Right atrium auricular region (tissue), 2 donors: ENCODE measurements around the gene FBLN5. TPM values are rescaled to one million over a fixed set of nuclear protein-coding genes. Genes with fewer than 3 reads are reported as not detected.

Experiments
- DNase-seq: peaks from one replicate; pipeline ENCODE4 v3.0.0-alpha.2; 2019; ENCODE audit warnings: low spot score
- H3K27ac ChIP-seq, 2 donors: fragments of 200-600 bp; sonication (generic); 1 replicate in 1 of 2; 2 replicates in 1 of 2; pipeline ENCODE4 v1.5.1; 2016 to 2019
- H3K27me3 ChIP-seq, 2 donors: fragments of 200-600 bp; sonication (generic); one replicate each; pipeline versions ENCODE4 v1.5.1 to v1.6.0; 2017 to 2019
- H3K36me3 ChIP-seq: fragments of 200-600 bp; sonication (generic); one replicate; pipeline ENCODE4 v1.5.1; 2016
- H3K4me1 ChIP-seq, 2 donors: fragments of 200-600 bp; sonication (generic); one replicate each; pipeline versions ENCODE4 v1.5.1 to v1.6.0; 2017 to 2019
- H3K4me3 ChIP-seq, 2 donors: fragments of 200-600 bp; sonication (generic); 1 replicate in 1 of 2; 2 replicates in 1 of 2; pipeline ENCODE4 v1.5.1; 2017 to 2019; ENCODE audit warnings: mild to moderate bottlenecking in 1 of 2, moderate library complexity in 1 of 2
- H3K9me3 ChIP-seq, 2 donors: fragments of 200-600 bp; sonication (generic); one replicate each; pipeline ENCODE4 v1.5.1; 2019
- total RNA-seq, 2 donors: library from RNA; depleted of rRNA; stranded (reverse); fragments of >200 nt; gene quantifications; one replicate each; pipeline ENCODE4 v1.1.0, GENCODE V29; 2016
- TF ChIP-seq, protein P1 (sequence below), 2 donors: fragments of 200-600 bp; sonication (generic); IDR thresholded peaks; one replicate each; pipeline ENCODE4 v1.5.1; 2019; ENCODE audit warnings: antibody characterized with exemption in 2 of 2

FBLN5 gene
- total RNA-seq, 2 donors from 2014 or later, result 125 to 132 TPM

DNA sequence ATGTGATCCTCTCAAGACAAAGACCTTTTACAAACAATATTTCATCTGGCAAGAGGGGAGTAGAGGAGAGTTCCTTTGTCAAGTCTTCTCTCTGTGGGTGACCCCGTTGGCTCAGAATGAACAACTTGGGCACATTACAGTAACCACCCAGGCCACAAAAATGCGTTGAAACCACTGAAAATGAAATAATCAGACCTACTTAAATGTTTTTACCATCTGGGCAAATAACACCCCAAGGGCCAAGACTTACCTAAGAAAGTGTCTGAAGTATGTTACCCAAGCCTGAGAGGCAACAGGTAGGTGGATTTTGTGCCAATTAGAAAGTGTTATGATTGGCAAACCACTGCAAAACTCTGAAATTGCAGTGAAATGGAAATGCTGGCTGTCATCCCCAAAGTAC lies 81.4 kb downstream of the FBLN5 start:
- DNase-seq, result no peak
- Histone ChIP-seq H3K9me3 (peaks cover 0 to 4% of the 10 kb centered on the region in 2 donors), H3K4me1 (no peaks in the 10 kb centered on the region), H3K27ac (no peak overlapping the region), H3K36me3 (peaks cover 30% of the 10 kb centered on the region), H3K27me3 (no peaks in the 10 kb centered on the region), H3K4me3 (no peak overlapping the region)
- TF ChIP-seq, protein P1, sequence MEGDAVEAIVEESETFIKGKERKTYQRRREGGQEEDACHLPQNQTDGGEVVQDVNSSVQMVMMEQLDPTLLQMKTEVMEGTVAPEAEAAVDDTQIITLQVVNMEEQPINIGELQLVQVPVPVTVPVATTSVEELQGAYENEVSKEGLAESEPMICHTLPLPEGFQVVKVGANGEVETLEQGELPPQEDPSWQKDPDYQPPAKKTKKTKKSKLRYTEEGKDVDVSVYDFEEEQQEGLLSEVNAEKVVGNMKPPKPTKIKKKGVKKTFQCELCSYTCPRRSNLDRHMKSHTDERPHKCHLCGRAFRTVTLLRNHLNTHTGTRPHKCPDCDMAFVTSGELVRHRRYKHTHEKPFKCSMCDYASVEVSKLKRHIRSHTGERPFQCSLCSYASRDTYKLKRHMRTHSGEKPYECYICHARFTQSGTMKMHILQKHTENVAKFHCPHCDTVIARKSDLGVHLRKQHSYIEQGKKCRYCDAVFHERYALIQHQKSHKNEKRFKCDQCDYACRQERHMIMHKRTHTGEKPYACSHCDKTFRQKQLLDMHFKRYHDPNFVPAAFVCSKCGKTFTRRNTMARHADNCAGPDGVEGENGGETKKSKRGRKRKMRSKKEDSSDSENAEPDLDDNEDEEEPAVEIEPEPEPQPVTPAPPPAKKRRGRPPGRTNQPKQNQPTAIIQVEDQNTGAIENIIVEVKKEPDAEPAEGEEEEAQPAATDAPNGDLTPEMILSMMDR (IDR thresholded peaks at IDR 0.05), result no peak

DNA sequence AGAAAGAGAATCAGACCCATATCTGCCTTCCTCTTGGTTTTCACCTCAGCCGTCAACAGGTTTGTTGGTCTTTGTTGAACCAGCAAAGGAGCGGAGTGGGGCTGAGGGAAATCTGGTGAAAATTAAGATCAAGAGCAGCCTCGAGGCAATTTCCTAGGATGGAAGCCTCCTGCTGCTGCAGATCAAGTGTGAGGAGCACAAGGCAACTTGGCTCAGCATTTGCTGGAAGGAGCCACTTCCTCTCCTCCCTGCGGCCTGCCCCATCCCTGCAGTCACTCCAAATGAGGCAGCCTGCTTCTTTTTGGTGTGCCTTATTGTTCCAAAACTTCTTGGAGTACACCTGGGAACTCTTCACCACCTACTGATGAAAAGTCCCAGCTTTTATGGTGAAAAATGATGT lies 85.1 kb downstream of the FBLN5 start:
- Histone ChIP-seq H3K9me3 (no peaks in the 10 kb centered on the region), H3K27ac (no peak overlapping the region), H3K27me3 (no peaks in the 10 kb centered on the region), H3K36me3 (peaks cover 3% of the 10 kb centered on the region), H3K4me3 (no peak overlapping the region), H3K4me1 (no peaks in the 10 kb centered on the region)
- TF ChIP-seq, protein P1 (IDR thresholded peaks at IDR 0.05), result no peak
- no peak for DNase-seq

DNA sequence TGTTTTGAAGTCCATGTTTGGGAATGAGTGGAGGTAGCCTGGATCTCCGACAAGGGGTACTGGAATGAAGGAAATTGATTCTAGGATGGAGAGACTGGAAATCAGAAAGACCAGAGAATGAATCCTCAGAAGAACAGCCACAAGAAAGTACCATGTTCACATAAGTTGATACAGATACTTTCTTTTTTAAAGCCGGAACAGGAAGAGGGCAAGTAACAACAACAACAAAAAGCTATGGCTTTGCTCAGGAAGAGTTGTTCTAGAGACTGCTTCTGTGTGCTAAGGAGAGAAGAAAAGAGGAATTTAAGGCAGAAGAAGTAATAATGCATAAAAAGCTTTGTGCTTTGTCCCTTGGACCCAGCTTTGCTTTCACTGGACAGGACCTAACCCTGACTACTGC lies 86.4 kb downstream of the FBLN5 start:
- no peaks in the 10 kb centered on the region for H3K9me3 ChIP-seq
- no peaks in the 10 kb centered on the region for H3K36me3 ChIP-seq
- H3K4me1 ChIP-seq, result no peaks in the 10 kb centered on the region
- TF ChIP-seq, protein P1 (IDR thresholded peaks at IDR 0.05), result no peak
- no peaks in the 10 kb centered on the region for H3K27me3 ChIP-seq
- no peak overlapping the region for H3K27ac ChIP-seq
- no peak overlapping the region for H3K4me3 ChIP-seq
- DNase-seq, result no peak

DNA sequence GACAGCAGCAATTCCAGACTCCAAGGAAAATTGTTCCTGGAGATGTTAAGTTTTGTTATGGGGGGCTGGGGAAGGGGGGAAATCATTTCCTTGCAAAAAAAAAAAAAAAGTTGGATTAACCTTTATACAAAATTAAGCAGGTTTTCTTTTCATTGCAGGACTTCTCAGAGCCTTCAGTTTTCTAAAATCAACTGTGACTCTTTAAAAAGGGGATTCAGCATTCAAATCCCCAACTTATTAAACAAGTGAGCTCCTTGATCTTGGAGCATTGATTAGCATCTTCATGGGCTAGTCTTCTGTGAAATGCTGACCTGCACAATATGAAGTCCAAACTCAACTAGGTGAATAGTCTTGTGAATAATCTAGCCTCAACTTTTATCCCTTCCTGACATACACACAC lies 87.3 kb downstream of the FBLN5 start:
- no peak overlapping the region for H3K27ac ChIP-seq
- no peaks in the 10 kb centered on the region for H3K36me3 ChIP-seq
- no peaks in the 10 kb centered on the region for H3K9me3 ChIP-seq
- TF ChIP-seq, protein P1 (IDR thresholded peaks at IDR 0.05), result no peak
- no peaks in the 10 kb centered on the region for H3K27me3 ChIP-seq
- H3K4me3 ChIP-seq, result no peak overlapping the region
- no peak for DNase-seq
- no peaks in the 10 kb centered on the region for H3K4me1 ChIP-seq

DNA sequence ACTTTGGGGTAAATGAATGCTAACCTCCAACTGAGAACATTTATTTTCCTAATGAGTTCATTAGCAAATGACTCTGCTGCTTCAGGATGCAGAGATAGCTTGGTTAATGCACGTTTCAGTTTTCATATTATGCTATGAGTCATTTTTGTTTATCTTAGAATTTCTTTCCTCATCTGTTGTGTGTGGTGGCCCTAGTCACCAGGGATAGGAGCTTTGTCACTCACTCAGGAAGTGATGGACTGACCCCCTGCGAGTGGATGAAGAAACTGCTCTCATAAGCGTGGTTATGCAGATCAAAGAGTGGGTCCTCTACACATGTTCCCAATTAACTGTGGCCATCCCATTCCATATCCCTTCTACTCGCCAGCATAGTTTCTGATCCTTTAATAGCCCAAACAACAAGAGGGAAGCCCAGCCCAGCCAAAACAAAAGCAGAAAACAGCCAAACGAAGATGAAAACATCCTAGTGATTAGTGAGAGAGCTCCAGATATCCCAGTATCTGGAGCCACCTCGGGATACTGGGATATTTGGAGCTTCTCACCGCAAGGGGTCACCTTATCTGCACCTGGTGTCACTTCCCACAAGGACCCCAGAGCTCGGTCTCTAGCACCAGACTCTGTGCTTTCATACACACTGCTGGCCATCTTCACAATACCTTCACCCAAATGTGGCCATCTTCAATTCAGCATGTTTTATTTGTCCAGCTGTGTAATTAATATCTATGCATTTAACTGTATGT lies 88.8 kb downstream of the FBLN5 start:
- H3K27ac ChIP-seq, result no peak overlapping the region

More for the DNA sequence above, 88.8 kb downstream of the FBLN5 start:
- Histone ChIP-seq H3K9me3 (no peaks in the 10 kb centered on the region), H3K36me3 (no peaks in the 10 kb centered on the region), H3K4me1 (no peaks in the 10 kb centered on the region), H3K27me3 (no peaks in the 10 kb centered on the region), H3K4me3 (no peak overlapping the region)
- no peak for DNase-seq
- TF ChIP-seq, protein P1 (IDR thresholded peaks at IDR 0.05), result no peak
